ENCODE measurements around the gene CADM3.

The CADM3 gene

GRCh38 chr1:159208175-159208825 is 36.9 kb downstream of the CADM3 start:
- Mint-ChIP-seq H3K27me3 (peaks cover 93% of the 10 kb centered on the region), H3K4me3 (no peak overlapping the region), H3K27ac (no peak overlapping the region), H3K9me3 (no peaks in the 10 kb centered on the region), H3K36me3 (no peaks in the 10 kb centered on the region), H3K4me1 (peaks cover 40% of the 10 kb centered on the region)
- no peak for ATAC-seq

- Mint-ChIP-seq H3K27me3 (peaks cover 89% of the 10 kb centered on the region), H3K4me3 (no peak overlapping the region), H3K27ac (no peak overlapping the region), H3K4me1 (peaks cover 40% of the 10 kb centered on the region), H3K9me3 (no peaks in the 10 kb centered on the region), H3K36me3 (no peaks in the 10 kb centered on the region)
- ATAC-seq, result no peak
These were observed 37.6 kb downstream of the CADM3 start for GRCh38 chr1:159209061-159209460.

GRCh38 chr1:159211331-159212136 is 40.1 kb downstream of the CADM3 start:
- Mint-ChIP-seq H3K9me3 (no peaks in the 10 kb centered on the region), H3K27ac (no peak overlapping the region), H3K27me3 (peaks cover 74% of the 10 kb centered on the region), H3K4me3 (no peak overlapping the region), H3K4me1 (peaks cover 28% of the 10 kb centered on the region), H3K36me3 (no peaks in the 10 kb centered on the region)
- ATAC-seq, result no peak

GRCh38 chr1:159212596-159212995 is 41.2 kb downstream of the CADM3 start:
- Mint-ChIP-seq H3K9me3 (no peaks in the 10 kb centered on the region), H3K27me3 (peaks cover 63% of the 10 kb centered on the region), H3K27ac (no peak overlapping the region), H3K4me3 (no peak overlapping the region), H3K4me1 (peaks cover 18% of the 10 kb centered on the region), H3K36me3 (no peaks in the 10 kb centered on the region)
- no peak for ATAC-seq

GRCh38 chr1:159214149-159214760 is 42.8 kb downstream of the CADM3 start:
- H3K36me3 Mint-ChIP-seq, result no peaks in the 10 kb centered on the region
- no peak for ATAC-seq
- H3K4me3 Mint-ChIP-seq, result no peak overlapping the region
- peaks cover 10% of the 10 kb centered on the region for H3K4me1 Mint-ChIP-seq
- no peak overlapping the region for H3K27ac Mint-ChIP-seq
- H3K27me3 Mint-ChIP-seq, result peaks cover 46% of the 10 kb centered on the region
- H3K9me3 Mint-ChIP-seq, result no peaks in the 10 kb centered on the region

GRCh38 chr1:159218649-159219636 is 47.5 kb downstream of the CADM3 start:
- ATAC-seq, result no peak
- Mint-ChIP-seq H3K4me1 (no peaks in the 10 kb centered on the region), H3K27me3 (peaks cover 12% of the 10 kb centered on the region), H3K36me3 (no peaks in the 10 kb centered on the region), H3K4me3 (no peak overlapping the region), H3K9me3 (no peaks in the 10 kb centered on the region), H3K27ac (no peak overlapping the region)

- Mint-ChIP-seq H3K36me3 (no peaks in the 10 kb centered on the region), H3K27ac (no peak overlapping the region), H3K4me1 (no peaks in the 10 kb centered on the region), H3K9me3 (no peaks in the 10 kb centered on the region), H3K4me3 (no peak overlapping the region), H3K27me3 (peaks cover 31% of the 10 kb centered on the region)
- no peak for ATAC-seq
These were observed 50.9 kb downstream of the CADM3 start for GRCh38 chr1:159222075-159222865.

GRCh38 chr1:159223004-159223403 is 51.6 kb downstream of the CADM3 start:
- no peaks in the 10 kb centered on the region for H3K9me3 Mint-ChIP-seq
- ATAC-seq, result no peak
- H3K27me3 Mint-ChIP-seq, result peaks cover 31% of the 10 kb centered on the region
- H3K4me3 Mint-ChIP-seq, result no peak overlapping the region
- no peaks in the 10 kb centered on the region for H3K4me1 Mint-ChIP-seq
- H3K36me3 Mint-ChIP-seq, result no peaks in the 10 kb centered on the region
- no peak overlapping the region for H3K27ac Mint-ChIP-seq

GRCh38 chr1:159228554-159228953 is 57.1 kb downstream of the CADM3 start:
- Mint-ChIP-seq H3K27me3 (peaks cover 31% of the 10 kb centered on the region), H3K9me3 (no peaks in the 10 kb centered on the region), H3K36me3 (no peaks in the 10 kb centered on the region), H3K27ac (no peak overlapping the region), H3K4me1 (no peaks in the 10 kb centered on the region), H3K4me3 (no peak overlapping the region)
- no peak for ATAC-seq

GRCh38 chr1:159229260-159229885 is 58.0 kb downstream of the CADM3 start:
- Mint-ChIP-seq H3K36me3 (no peaks in the 10 kb centered on the region), H3K9me3 (no peaks in the 10 kb centered on the region), H3K27ac (no peak overlapping the region), H3K27me3 (peaks cover 23% of the 10 kb centered on the region), H3K4me1 (no peaks in the 10 kb centered on the region), H3K4me3 (no peak overlapping the region)
- ATAC-seq, result no peak

- Mint-ChIP-seq H3K27me3 (peaks cover 19% of the 10 kb centered on the region), H3K9me3 (no peaks in the 10 kb centered on the region), H3K36me3 (no peaks in the 10 kb centered on the region), H3K27ac (no peak overlapping the region), H3K4me1 (no peaks in the 10 kb centered on the region), H3K4me3 (no peak overlapping the region)
- ATAC-seq, result no peak
These were observed 58.5 kb downstream of the CADM3 start for GRCh38 chr1:159229896-159230295.

GRCh38 chr1:159239551-159240220 is 68.3 kb downstream of the CADM3 start:
- H3K27ac Mint-ChIP-seq, result no peak overlapping the region
- peaks cover 29% of the 10 kb centered on the region for H3K27me3 Mint-ChIP-seq
- H3K9me3 Mint-ChIP-seq, result no peaks in the 10 kb centered on the region
- peak; percentile 51 for ATAC-seq
- no peak overlapping the region for H3K4me3 Mint-ChIP-seq
- no peaks in the 10 kb centered on the region for H3K36me3 Mint-ChIP-seq
- peaks cover 6% of the 10 kb centered on the region for H3K4me1 Mint-ChIP-seq

GRCh38 chr1:159247266-159247665 is 75.9 kb downstream of the CADM3 start:
- H3K4me1 Mint-ChIP-seq, result no peaks in the 10 kb centered on the region
- ATAC-seq, result no peak
- H3K27ac Mint-ChIP-seq, result no peak overlapping the region

More at GRCh38 chr1:159247266-159247665, 75.9 kb downstream of the CADM3 start:
- Mint-ChIP-seq H3K27me3 (peaks cover 74% of the 10 kb centered on the region), H3K36me3 (peaks cover 5% of the 10 kb centered on the region), H3K9me3 (peaks cover 4% of the 10 kb centered on the region), H3K4me3 (no peak overlapping the region)

All from stimulated activated memory B cell treated with anti-CD40 and anti-IgM and Interleukin-4, amounts not matched to agents 10 μg/mL and 1 μg/mL and 100 μg/mL, for 72 hours (primary cell).